HUES48 (cell line): ENCODE data around the gene DSP.

Experiments
- H3K27ac ChIP-seq: one replicate; pipeline ENCODE4 v1.7.0; 2013; ENCODE audit warnings: low read depth, low read length, inconsistent platforms
- H3K27me3 ChIP-seq: 2 replicates; pipeline ENCODE4 v1.6.1; 2013; ENCODE audit warnings: mild to moderate bottlenecking, low read length; ENCODE audit not compliant: control insufficient read depth, insufficient read depth
- H3K36me3 ChIP-seq: 2 replicates; pipeline ENCODE4 v1.6.1; 2013; ENCODE audit warnings: low read length; ENCODE audit not compliant: control insufficient read depth, insufficient read depth
- H3K4me1 ChIP-seq: 2 replicates; pipeline ENCODE4 v1.6.1; 2013; ENCODE audit warnings: mild to moderate bottlenecking, low read length; ENCODE audit not compliant: control insufficient read depth, insufficient read depth
- H3K4me3 ChIP-seq: 2 replicates; pipeline ENCODE4 v1.5.1; 2013; ENCODE audit warnings: mild to moderate bottlenecking, low read depth, low read length
- H3K9ac ChIP-seq: 2 replicates; pipeline ENCODE4 v1.6.1; 2013; ENCODE audit warnings: mild to moderate bottlenecking, low read depth, low read length, moderate library complexity
- H3K9me3 ChIP-seq: 2 replicates; pipeline ENCODE4 v1.6.1; 2013; ENCODE audit warnings: low read length; ENCODE audit not compliant: control insufficient read depth, insufficient read depth

Gene DSP

DNA sequence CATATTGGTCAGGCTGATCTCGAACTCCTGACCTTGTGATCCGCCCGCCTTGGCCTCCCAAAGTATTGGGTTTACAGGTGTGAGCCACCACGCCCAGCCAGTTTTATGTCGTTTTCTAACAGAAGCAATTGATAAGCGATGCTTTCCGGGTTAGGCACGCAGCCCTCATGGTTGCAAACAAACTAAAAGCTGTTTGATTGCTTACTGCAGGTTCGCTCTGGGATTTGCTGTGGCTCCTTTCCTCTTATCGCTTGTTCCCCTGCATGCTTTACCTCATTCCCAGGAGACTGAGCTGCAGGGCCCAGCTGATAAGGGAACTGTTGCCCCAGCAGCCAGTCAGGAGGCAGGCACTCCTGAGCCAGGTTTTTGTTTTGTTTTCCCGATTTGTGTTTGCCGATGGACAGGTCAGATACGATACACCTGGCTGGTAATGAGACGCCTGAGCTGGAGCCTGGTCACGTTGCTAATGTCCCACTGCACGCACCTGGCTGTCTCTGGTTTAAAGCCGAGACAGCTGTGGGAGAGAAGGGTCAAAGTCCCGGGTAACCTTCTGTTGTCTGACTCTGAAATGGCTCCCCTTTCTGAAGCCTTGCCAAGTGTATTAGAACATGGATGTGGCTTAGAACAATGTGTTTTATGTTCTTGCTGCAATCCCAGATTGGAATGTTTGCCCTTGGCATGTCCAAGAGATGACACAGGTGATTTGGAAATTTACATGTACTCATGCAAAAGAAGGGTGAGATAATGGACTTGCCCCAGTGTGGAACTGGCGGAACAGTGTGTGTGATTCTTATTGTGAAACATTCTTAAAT lies 19.9 kb downstream of the DSP start:
- Histone ChIP-seq H3K36me3 (peaks cover 47% of the 10 kb centered on the region), H3K9ac (no peak overlapping the region), H3K9me3 (no peaks in the 10 kb centered on the region), H3K4me1 (no peaks in the 10 kb centered on the region), H3K27me3 (no peaks in the 10 kb centered on the region), H3K4me3 (no peak overlapping the region), H3K27ac (peak overlapping the region; percentile 16)

DNA sequence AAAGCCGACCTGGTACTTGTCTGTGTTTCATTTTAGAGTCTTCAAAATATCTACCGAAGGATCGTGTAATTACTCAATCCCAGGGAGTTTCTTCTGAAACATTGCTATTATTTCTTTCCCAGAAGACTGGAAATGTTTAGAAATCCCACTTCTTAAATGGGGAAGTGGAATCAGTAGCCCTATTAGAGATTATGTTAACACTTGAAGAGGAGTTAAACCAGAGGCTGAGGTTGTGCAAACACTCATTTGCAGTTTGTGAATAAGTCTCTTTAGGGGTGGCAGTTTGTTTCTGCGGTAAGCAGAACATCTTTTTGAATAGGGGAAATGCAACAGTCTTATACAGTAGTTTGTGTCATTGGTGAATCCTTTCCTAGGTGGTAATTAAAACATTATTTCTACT lies 21.3 kb downstream of the DSP start:
- Histone ChIP-seq H3K4me3 (no peak overlapping the region), H3K27ac (no peak overlapping the region), H3K9ac (no peak overlapping the region), H3K4me1 (no peaks in the 10 kb centered on the region), H3K9me3 (no peaks in the 10 kb centered on the region), H3K27me3 (no peaks in the 10 kb centered on the region), H3K36me3 (peaks cover 54% of the 10 kb centered on the region)

DNA sequence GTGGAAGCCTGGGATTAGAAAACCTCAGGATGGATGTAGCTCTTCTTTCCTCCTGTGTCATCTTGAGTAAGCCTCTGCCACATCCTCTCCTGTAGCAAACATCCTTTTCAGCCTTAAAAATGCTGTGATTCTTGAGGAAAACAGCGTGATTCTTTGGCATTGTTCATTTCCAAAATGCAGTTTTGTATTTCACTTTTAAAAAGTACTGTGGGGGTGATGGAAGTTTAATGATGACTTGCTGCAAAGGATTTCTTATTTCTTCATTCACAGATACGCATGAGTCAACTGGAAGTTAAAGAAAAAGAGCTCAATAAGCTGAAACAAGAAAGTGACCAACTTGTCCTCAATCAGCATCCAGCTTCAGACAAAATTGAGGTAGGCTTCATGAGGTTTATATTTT lies 24.6 kb downstream of the DSP start:
- Histone ChIP-seq H3K9ac (no peak overlapping the region), H3K27me3 (no peaks in the 10 kb centered on the region), H3K4me3 (no peak overlapping the region), H3K4me1 (no peaks in the 10 kb centered on the region), H3K36me3 (peaks cover 58% of the 10 kb centered on the region), H3K9me3 (no peaks in the 10 kb centered on the region), H3K27ac (no peak overlapping the region)

DNA sequence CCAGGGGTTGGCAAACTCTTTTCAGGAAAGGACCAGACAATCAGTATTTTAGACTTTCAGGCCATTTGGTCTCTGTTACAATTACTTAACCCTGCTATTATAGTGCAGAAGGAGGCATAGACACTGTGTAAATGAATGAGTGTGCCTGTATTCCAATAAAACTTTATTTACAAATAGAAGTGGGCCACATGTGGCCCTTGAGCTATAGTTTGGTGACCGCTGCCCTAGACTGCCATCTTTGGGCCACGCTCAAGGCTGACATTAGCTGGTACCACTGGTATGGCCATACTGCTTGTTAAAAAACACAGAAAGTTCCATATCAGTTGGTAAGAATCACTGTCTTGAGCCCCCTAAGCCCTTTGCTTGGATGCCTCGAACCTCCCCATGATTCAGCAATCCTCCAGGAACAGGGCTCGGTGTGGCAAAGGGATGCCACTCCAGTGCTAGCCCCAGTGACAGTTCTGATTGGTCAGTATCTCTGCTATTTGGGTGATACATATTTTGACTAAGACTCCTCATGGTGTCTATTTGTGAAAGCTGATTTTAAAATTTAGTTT lies 25.2 kb downstream of the DSP start:
- Histone ChIP-seq H3K4me3 (no peak overlapping the region), H3K36me3 (peaks cover 64% of the 10 kb centered on the region), H3K27ac (no peak overlapping the region), H3K9me3 (no peaks in the 10 kb centered on the region), H3K4me1 (no peaks in the 10 kb centered on the region), H3K9ac (no peak overlapping the region), H3K27me3 (no peaks in the 10 kb centered on the region)

DNA sequence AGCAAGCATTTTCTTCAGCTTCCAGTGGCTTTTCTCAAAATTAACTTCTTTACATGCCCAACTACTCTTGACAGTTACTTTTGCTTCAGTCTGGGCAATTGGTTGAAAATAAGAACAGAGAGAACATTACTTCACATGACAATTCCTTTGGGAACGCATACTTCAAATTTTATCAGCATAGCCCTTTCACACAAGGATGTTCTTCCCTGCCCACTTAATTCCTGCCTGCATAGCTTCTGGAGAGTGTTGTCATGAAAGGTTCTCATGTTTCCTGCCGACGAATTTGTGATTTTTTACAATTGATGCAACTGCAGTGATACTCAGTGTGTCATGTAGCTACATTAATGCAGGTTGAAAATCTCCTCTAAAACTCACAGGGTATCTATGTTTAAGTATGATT lies 26.6 kb downstream of the DSP start:
- H3K27ac ChIP-seq = no peak overlapping the region
- no peaks in the 10 kb centered on the region for H3K4me1 ChIP-seq
- no peaks in the 10 kb centered on the region for H3K9me3 ChIP-seq
- H3K9ac ChIP-seq = no peak overlapping the region
- peaks cover 77% of the 10 kb centered on the region for H3K36me3 ChIP-seq
- no peak overlapping the region for H3K4me3 ChIP-seq
- H3K27me3 ChIP-seq = no peaks in the 10 kb centered on the region

DNA sequence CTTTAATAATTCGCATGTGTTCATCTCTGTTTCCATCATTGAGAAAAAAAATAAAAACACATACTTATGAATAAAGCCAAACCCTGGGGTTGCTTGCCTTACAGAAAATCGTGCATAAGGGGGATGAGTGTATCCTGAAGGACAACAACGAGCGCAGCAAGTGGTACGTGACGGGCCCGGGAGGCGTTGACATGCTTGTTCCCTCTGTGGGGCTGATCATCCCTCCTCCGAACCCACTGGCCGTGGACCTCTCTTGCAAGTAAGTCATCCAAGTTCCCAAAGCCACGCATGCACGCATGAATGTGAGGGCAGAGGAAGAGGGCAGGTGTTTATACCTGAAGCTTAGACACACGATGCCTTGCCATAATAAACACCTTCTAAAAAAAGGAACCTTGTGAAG lies 27.6 kb downstream of the DSP start:
- H3K4me1 ChIP-seq = no peaks in the 10 kb centered on the region
- peaks cover 84% of the 10 kb centered on the region for H3K36me3 ChIP-seq
- H3K9ac ChIP-seq = no peak overlapping the region
- no peaks in the 10 kb centered on the region for H3K27me3 ChIP-seq
- no peak overlapping the region for H3K27ac ChIP-seq
- H3K4me3 ChIP-seq = no peak overlapping the region
- no peaks in the 10 kb centered on the region for H3K9me3 ChIP-seq

DNA sequence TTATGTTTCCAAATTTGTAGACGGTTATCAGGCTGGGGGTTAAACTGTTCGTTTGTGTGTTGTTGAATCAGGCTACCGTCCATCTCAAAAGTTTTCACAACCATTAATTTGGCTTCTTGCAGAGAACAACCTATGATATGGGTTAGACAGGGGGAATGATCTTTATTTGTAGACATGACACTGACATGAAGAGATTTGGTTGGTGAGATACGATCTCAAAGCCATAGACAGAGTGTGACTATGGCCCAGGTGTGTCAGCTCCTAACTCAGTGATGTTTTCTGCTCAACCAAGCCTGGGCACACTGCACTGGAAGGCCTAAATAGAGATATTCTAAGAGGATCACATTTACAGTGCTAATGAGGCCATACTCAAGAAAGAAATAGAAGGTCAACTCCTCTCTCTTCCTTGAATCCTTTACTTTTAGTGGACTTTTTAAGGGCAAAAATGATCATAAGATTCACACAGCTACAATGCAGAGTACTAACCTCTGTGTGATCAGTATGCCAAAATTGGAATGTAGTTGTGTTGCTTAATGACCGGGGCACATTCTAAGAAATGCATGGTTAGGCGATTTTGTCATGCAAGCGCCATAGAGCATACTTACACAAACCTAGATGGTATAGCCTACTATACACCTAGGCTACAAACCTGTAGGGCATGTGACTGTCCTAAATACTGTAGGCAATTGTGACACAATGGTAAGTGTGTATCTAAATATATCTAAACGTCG lies 30.9 kb downstream of the DSP start:
- no peak overlapping the region for H3K9ac ChIP-seq
- no peaks in the 10 kb centered on the region for H3K27me3 ChIP-seq
- H3K4me3 ChIP-seq = no peak overlapping the region
- no peaks in the 10 kb centered on the region for H3K4me1 ChIP-seq
- peaks cover 94% of the 10 kb centered on the region for H3K36me3 ChIP-seq
- H3K9me3 ChIP-seq = no peaks in the 10 kb centered on the region
- no peak overlapping the region for H3K27ac ChIP-seq

DNA sequence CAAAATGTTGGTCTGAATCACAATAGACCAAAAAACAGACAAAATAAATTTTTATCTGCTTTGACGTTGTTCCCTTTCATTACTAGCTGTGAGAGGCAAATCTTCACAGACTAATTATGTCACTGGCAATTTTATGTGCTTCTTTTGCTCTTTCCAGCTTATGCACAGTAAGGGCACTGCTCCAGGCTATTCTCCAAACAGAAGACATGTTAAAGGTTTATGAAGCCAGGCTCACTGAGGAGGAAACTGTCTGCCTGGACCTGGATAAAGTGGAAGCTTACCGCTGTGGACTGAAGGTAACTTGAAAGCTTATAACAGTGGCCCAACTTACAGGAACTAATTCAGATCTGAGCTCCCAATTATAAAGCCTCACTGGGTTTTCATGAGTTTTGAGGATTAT lies 33.0 kb downstream of the DSP start:
- H3K27me3 ChIP-seq = no peaks in the 10 kb centered on the region
- no peak overlapping the region for H3K27ac ChIP-seq
- H3K9ac ChIP-seq = no peak overlapping the region
- no peaks in the 10 kb centered on the region for H3K4me1 ChIP-seq
- H3K4me3 ChIP-seq = no peak overlapping the region
- no peaks in the 10 kb centered on the region for H3K9me3 ChIP-seq
- peaks cover 94% of the 10 kb centered on the region for H3K36me3 ChIP-seq

DNA sequence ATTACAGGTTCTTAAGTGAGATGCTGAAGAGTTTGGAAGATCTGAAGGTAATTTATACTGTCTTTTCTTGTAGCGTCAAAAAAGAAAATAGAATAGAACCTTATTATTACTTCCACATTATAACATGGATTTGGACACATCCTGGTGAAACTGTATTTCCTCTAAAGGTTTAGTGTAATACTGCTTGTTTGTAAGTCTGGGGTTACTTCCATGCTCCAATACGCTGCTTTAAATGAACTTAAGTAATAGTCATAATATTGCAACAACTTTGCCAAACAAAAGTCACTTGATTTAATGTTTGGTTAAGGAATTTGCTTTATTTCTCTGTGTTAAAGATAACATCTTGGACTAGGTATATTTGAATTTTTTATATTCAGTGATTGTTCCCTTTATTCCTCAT lies 37.0 kb downstream of the DSP start:
- H3K4me3 ChIP-seq = no peak overlapping the region
- peaks cover 95% of the 10 kb centered on the region for H3K36me3 ChIP-seq
- H3K9ac ChIP-seq = no peak overlapping the region
- no peaks in the 10 kb centered on the region for H3K27me3 ChIP-seq
- no peak overlapping the region for H3K27ac ChIP-seq
- H3K4me1 ChIP-seq = no peaks in the 10 kb centered on the region
- no peaks in the 10 kb centered on the region for H3K9me3 ChIP-seq

DNA sequence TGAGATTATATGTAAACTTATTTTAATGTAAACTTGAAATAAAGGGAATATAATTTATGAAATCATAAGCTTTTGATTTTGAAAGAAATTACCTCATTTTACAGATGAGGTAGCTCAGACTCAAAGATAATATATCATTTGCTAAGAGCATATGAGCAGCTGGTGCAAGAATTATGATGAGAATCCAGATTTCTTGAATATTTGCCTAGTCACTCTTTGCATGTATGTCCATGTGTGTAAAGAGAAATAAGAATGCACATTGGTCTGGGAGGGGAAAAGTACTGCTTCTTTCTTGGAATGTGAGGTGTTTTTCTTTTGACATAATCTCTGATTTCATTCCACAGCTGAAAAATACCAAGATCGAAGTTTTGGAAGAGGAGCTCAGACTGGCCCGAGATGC lies 37.5 kb downstream of the DSP start:
- H3K27me3 ChIP-seq = no peaks in the 10 kb centered on the region
- H3K36me3 ChIP-seq = peaks cover 95% of the 10 kb centered on the region
- no peaks in the 10 kb centered on the region for H3K4me1 ChIP-seq
- H3K4me3 ChIP-seq = no peak overlapping the region
- no peak overlapping the region for H3K9ac ChIP-seq
- no peaks in the 10 kb centered on the region for H3K9me3 ChIP-seq
- H3K27ac ChIP-seq = no peak overlapping the region

DNA sequence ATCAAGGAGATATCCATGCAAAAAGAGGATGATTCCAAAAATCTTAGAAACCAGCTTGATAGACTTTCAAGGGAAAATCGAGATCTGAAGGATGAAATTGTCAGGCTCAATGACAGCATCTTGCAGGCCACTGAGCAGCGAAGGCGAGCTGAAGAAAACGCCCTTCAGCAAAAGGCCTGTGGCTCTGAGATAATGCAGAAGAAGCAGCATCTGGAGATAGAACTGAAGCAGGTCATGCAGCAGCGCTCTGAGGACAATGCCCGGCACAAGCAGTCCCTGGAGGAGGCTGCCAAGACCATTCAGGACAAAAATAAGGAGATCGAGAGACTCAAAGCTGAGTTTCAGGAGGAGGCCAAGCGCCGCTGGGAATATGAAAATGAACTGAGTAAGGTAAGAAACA lies 38.4 kb downstream of the DSP start:
- Histone ChIP-seq H3K27me3 (no peaks in the 10 kb centered on the region), H3K4me3 (no peak overlapping the region), H3K27ac (no peak overlapping the region), H3K9ac (no peak overlapping the region), H3K36me3 (peaks cover 95% of the 10 kb centered on the region), H3K9me3 (no peaks in the 10 kb centered on the region), H3K4me1 (no peaks in the 10 kb centered on the region)
